ENCODE data around the gene ITPRID1. TPM values are rescaled to one million over a fixed set of nuclear protein-coding genes. Genes with fewer than 3 reads are reported as not detected.
"Not testable (repeated sequence)": the region's sequence is repeated elsewhere in the genome, so short reads cannot be mapped to it uniquely, and the experiment has no call there.

Gene ITPRID1
- total RNA-seq, 1 donor from 2014 or later = not detected

DNA sequence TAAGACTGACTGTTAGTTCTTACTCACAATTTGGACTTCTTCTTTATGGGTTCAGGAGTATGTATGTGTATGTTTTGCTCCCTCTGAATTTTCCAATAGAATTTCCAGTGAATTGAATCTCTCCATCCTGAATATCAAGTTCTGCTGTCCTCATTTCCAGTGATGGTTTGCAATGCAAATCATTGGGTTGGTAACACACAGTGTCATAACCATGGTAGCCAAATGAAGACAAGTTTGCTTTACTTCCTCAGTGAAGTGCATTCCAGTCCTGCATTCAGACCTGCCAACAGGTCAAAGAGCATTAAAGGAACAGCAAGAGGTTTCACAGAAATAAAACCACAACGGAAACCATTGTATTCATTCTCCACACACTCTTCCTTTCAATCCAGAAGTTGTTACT lies 15.2 kb downstream of the ITPRID1 start:
- no peaks in the 10 kb centered on the region for H3K27me3 Mint-ChIP-seq (ENCODE audit: low read depth)
- peaks cover 3% of the 10 kb centered on the region for H3K9me3 Mint-ChIP-seq
- peaks cover 5% of the 10 kb centered on the region for H3K4me1 Mint-ChIP-seq
- no peak for DNase-seq (ENCODE audit: low read depth, low spot score)
- TF ChIP-seq, protein P1, sequence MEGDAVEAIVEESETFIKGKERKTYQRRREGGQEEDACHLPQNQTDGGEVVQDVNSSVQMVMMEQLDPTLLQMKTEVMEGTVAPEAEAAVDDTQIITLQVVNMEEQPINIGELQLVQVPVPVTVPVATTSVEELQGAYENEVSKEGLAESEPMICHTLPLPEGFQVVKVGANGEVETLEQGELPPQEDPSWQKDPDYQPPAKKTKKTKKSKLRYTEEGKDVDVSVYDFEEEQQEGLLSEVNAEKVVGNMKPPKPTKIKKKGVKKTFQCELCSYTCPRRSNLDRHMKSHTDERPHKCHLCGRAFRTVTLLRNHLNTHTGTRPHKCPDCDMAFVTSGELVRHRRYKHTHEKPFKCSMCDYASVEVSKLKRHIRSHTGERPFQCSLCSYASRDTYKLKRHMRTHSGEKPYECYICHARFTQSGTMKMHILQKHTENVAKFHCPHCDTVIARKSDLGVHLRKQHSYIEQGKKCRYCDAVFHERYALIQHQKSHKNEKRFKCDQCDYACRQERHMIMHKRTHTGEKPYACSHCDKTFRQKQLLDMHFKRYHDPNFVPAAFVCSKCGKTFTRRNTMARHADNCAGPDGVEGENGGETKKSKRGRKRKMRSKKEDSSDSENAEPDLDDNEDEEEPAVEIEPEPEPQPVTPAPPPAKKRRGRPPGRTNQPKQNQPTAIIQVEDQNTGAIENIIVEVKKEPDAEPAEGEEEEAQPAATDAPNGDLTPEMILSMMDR (conservative IDR thresholded peaks at IDR 0.05) = no peak
- H3K36me3 Mint-ChIP-seq (ENCODE audit: low read depth) = no peaks in the 10 kb centered on the region
- no peak overlapping the region for H3K27ac Mint-ChIP-seq (ENCODE audit: unreplicated experiment)
- H3K4me3 Mint-ChIP-seq = no peak overlapping the region

DNA sequence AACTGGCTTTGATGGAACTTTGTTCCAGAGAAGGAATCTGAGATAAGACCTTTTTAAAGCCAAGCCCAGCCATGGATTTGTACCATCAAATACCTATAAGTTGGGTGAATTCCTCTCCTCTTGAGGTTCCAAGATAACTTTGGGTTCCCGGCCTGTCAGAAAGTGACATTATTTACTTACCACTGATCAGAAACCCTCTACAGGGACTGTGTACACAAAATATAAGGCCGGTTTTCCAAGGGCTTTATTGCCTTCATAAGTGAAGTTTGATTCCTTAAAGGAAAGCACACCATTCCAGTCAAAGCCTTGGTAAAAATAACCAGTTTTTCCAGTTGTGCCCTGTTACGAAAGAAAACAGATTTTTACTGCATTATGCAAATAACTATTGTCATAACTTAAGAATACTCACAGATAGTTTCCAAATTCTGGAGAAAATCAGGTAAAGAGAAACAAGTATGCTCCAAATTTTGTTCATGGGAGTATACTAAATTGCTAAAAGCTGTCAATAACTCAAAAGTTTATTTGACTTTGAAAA lies 26.8 kb downstream of the ITPRID1 start:
- H3K27ac Mint-ChIP-seq (ENCODE audit: unreplicated experiment); H3K36me3 Mint-ChIP-seq (ENCODE audit: low read depth); DNase-seq (ENCODE audit: low read depth, low spot score); H3K4me1 Mint-ChIP-seq; H3K4me3 Mint-ChIP-seq; H3K9me3 Mint-ChIP-seq; H3K27me3 Mint-ChIP-seq (ENCODE audit: low read depth): not testable (repeated sequence)

DNA sequence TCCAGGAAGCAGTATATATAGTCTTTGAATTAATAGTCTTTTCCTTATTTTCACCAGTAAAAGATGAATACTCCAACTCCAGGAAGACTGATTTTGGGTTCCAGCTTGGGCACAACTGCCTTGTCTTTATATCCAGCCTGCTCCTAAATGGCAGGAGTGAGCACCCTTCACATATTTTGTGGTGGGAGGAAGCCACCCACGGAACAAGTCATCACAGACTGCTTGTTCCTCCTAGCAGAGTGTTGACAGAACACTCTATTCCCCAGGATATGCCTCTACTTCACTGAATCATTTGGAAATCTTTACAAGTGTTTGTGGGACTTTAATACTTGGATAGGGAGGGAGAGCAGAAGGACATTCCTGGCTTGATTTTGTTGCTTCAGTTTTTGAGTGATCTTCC lies 31.7 kb downstream of the ITPRID1 start:
- no peaks in the 10 kb centered on the region for H3K36me3 Mint-ChIP-seq (ENCODE audit: low read depth)
- peaks cover 14% of the 10 kb centered on the region for H3K4me1 Mint-ChIP-seq
- TF ChIP-seq, protein P1 (conservative IDR thresholded peaks at IDR 0.05) = no peak
- no peak for DNase-seq (ENCODE audit: low read depth, low spot score)
- H3K4me3 Mint-ChIP-seq = no peak overlapping the region
- no peaks in the 10 kb centered on the region for H3K9me3 Mint-ChIP-seq
- H3K27ac Mint-ChIP-seq (ENCODE audit: unreplicated experiment) = no peak overlapping the region
- no peaks in the 10 kb centered on the region for H3K27me3 Mint-ChIP-seq (ENCODE audit: low read depth)

DNA sequence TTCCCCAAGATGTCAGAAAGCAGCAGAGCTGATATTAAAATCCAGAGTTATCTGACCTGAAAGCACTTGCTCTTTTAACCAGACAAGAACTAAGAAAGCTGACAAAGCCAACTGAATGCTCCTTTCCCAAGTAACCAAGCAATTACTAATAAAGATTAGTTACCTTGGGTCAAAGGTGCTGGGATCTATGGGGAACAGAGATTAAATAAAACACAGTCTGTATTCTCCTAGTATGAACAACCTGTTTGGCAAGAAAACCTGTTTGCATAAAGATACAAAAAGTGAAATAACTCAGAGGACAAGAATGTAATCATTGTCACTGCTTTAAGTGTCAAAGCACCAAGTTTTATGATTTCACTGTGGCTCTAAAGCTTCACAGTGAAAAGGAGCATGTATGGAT lies 35.7 kb downstream of the ITPRID1 start:
- H3K27ac Mint-ChIP-seq (ENCODE audit: unreplicated experiment) = no peak overlapping the region
- H3K4me3 Mint-ChIP-seq = no peak overlapping the region
- TF ChIP-seq, protein P1 (conservative IDR thresholded peaks at IDR 0.05) = no peak
- no peak for DNase-seq (ENCODE audit: low read depth, low spot score)
- no peaks in the 10 kb centered on the region for H3K27me3 Mint-ChIP-seq (ENCODE audit: low read depth)
- H3K4me1 Mint-ChIP-seq = peaks cover 19% of the 10 kb centered on the region
- no peaks in the 10 kb centered on the region for H3K9me3 Mint-ChIP-seq
- H3K36me3 Mint-ChIP-seq (ENCODE audit: low read depth) = no peaks in the 10 kb centered on the region

DNA sequence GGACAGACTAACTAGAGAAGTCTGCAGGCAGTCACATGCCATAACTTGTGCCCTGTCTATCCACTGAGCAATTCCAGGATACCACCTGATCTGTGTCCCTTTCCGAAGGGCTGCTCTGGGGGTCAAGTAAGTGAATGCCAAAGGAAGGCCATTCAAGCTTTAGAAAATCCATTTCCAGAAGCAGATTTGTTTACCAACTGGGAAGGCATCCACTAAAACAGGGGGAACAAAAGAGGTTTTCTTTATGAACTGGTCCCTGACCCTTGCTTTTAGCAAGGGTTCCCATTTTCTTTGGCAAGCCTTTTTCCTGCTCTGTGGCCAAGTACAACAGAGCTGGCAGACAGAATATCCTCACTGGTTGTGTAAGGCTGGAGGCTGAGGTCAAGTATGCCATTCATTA lies 36.5 kb downstream of the ITPRID1 start:
- TF ChIP-seq, protein P1 (conservative IDR thresholded peaks at IDR 0.05) = no peak
- Mint-ChIP-seq H3K4me1 (peaks cover 19% of the 10 kb centered on the region), H3K36me3 (ENCODE audit: low read depth) (no peaks in the 10 kb centered on the region), H3K4me3 (no peak overlapping the region), H3K9me3 (no peaks in the 10 kb centered on the region), H3K27me3 (ENCODE audit: low read depth) (no peaks in the 10 kb centered on the region), H3K27ac (ENCODE audit: unreplicated experiment) (no peak overlapping the region)
- DNase-seq (ENCODE audit: low read depth, low spot score) = no peak

DNA sequence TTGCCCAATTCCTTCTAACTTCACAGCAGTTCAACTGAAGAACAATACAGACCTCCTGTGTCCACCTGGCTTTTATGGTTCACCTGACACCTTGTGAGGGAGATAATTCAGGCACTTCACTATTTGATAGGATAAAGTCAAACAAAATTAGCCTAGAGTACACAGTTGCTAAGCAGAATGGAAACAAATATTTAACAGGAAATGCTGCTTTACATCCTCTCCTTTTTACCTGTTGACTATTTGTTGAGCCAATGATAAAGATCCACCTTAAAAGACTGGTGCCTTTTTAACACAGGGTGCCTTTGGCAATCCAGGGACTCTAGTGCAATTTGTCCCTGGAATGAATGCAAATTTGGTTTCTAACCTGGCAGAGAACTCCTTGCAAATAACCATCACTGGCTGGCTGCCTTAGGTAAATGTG lies 39.8 kb downstream of the ITPRID1 start:
- Mint-ChIP-seq H3K4me3 (no peak overlapping the region), H3K9me3 (no peaks in the 10 kb centered on the region), H3K36me3 (ENCODE audit: low read depth) (no peaks in the 10 kb centered on the region), H3K27me3 (ENCODE audit: low read depth) (no peaks in the 10 kb centered on the region), H3K27ac (ENCODE audit: unreplicated experiment) (no peak overlapping the region), H3K4me1 (peaks cover 19% of the 10 kb centered on the region)
- TF ChIP-seq, protein P1 (conservative IDR thresholded peaks at IDR 0.05) = no peak
- no peak for DNase-seq (ENCODE audit: low read depth, low spot score)

All from neural crest cell (in vitro differentiated cells).